ENCODE results near the gene CD38.
A peak's percentile ranks its signal among the peaks of the same experiment; 100 is the strongest.

Gene CD38

DNA sequence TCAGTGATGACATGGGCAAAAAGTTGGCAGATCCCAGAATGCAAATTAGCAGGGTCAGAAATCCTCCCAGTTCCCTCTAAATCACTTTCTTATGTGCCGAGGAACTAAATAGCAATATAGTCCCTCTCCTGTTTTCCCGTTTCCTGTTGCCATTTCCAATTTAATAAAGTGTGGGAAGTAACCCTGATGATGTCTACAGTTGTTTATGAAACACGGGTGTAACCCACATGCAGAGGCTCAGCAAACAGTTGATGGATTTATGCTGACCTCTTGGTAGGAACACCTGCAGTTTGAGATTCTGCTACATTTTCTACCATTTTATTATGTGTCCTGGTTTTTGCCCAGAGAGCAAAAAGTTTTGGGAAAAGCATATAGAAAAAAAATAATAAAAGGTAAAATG, 103.7 kb downstream of the CD38 start:
- TF ChIP-seq CTCF (conservative IDR thresholded peaks at IDR 0.05; ENCODE audit: low read depth): no peak
- DNase-seq (ENCODE audit: low spot score): no peak
- POLR2A ChIA-PET (ENCODE audit: low non-redundant PET): no interaction called here
- CTCF ChIA-PET: interaction anchor here (0.8 to 2.7 kb wide), 6 partner anchors 55 to 120 kb away, joined by 3 to 36 read pairs (median 6); no protein-coding TSS in a partner anchor
- H3K27ac ChIP-seq: no peak overlapping the region

DNA sequence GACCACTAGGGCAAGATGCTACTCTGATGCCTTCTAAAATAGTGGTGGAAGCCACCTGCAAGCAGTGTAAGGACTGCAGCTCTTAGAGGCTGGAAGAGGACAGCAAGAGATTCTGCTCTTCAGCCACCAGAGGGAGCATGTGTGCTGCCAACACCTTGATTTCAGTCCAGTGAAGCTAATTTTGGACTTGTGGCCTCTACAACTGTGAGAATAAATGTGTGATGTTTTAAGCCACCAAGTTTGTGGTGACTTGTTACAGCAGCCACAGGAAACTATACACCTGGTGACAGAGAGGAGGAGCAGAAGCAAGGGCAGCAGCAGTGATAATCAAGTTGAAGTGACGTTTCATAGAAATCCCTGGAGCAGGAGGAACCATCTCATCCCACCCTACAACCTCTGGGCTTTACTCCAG, 104.6 kb downstream of the CD38 start:
- CTCF ChIA-PET: interaction anchor here (0.5 to 2.7 kb wide), 12 partner anchors 19 to 1643 kb away, joined by 3 to 36 read pairs (median 3); no protein-coding TSS in a partner anchor
- DNase-seq (ENCODE audit: low spot score): peak; percentile 34
- POLR2A ChIA-PET (ENCODE audit: low non-redundant PET): no interaction called here
- peak; percentile 88 for TF ChIP-seq CTCF (conservative IDR thresholded peaks at IDR 0.05; ENCODE audit: low read depth)
- H3K27ac ChIP-seq: no peak overlapping the region

- no peak overlapping the region for H3K27ac ChIP-seq
- ChIA-PET POLR2A (ENCODE audit: low non-redundant PET) (no interaction called here), CTCF (interaction anchor here (1.0 to 2.7 kb wide), 4 partner anchors 72 to 81 kb away, joined by 3 to 36 read pairs (median 12); no protein-coding TSS in a partner anchor)
- no peak for TF ChIP-seq CTCF (conservative IDR thresholded peaks at IDR 0.05; ENCODE audit: low read depth)
- no peak for DNase-seq (ENCODE audit: low spot score)
These were observed 105.6 kb downstream of the CD38 start for GRCh38 chr4:15883610-15884243.

GRCh38 chr4:15884666-15885065, 106.5 kb downstream of the CD38 start:
- ChIA-PET POLR2A (ENCODE audit: low non-redundant PET) (no interaction called here), CTCF (no interaction called here)
- DNase-seq (ENCODE audit: low spot score): no peak
- H3K27ac ChIP-seq: no peak overlapping the region
- no peak for TF ChIP-seq CTCF (conservative IDR thresholded peaks at IDR 0.05; ENCODE audit: low read depth)

DNA sequence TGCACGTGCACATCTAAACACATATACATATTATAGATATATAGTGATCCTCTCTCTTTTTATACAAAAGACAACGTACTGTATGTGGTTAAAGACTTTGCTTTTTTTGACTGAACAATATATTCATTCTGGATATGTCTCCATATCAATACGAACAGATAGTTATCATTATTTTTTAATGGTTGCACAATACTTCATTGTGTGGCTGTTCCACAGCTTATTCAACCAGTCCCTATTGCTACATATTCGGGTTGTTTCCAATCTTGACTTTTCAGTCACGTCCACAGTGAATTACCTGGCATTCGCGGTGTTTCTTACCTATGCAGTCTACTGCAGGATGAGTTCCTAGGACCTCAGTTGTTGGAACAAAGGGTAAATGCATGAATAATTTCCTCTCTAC, 107.3 kb downstream of the CD38 start:
- no peak for DNase-seq (ENCODE audit: low spot score)
- CTCF ChIA-PET: no interaction called here
- no peak overlapping the region for H3K27ac ChIP-seq
- no peak for TF ChIP-seq CTCF (conservative IDR thresholded peaks at IDR 0.05; ENCODE audit: low read depth)
- POLR2A ChIA-PET (ENCODE audit: low non-redundant PET): no interaction called here

GRCh38 chr4:15888515-15888914, 110.4 kb downstream of the CD38 start:
- ChIA-PET POLR2A (ENCODE audit: low non-redundant PET) (no interaction called here), CTCF (no interaction called here)
- no peak for DNase-seq (ENCODE audit: low spot score)
- no peak for TF ChIP-seq CTCF (conservative IDR thresholded peaks at IDR 0.05; ENCODE audit: low read depth)
- H3K27ac ChIP-seq: no peak overlapping the region
